KG1 (cell line): Measurements from ENCODE around the gene ARMC10.
"Not testable (repeated sequence)": the region's sequence is repeated elsewhere in the genome, so short reads cannot be mapped to it uniquely, and the experiment has no call there.

Source experiments
- DNase-seq: peaks from one replicate; lab custom pipeline; 2025; lab: John Stamatoyannopoulos, UW

ARMC10 gene

GRCh38 chr7:103078226-103078625 lies 3.3 kb downstream of the ARMC10 start:
- DNase-seq = not testable (repeated sequence)

DNA sequence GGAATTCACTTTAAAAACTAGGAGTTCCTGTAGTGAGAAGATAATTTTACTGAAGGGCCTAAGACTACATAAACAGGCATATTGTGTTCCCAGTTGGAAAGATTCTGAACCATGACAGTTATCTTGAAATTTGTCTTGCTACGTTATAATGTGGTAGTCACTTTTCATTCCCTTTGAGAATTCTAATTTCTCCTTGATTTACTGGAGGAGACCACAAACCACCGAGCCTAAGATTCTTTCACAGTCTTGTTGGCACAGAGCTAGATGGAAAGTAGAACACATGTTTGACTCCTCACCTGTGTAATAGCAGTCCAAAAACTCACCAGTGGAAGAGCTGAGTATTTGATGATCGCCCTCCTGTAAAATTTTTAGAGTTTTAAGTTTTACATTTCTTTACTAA lies 4.9 kb downstream of the ARMC10 start:
- DNase-seq = no peak

DNA sequence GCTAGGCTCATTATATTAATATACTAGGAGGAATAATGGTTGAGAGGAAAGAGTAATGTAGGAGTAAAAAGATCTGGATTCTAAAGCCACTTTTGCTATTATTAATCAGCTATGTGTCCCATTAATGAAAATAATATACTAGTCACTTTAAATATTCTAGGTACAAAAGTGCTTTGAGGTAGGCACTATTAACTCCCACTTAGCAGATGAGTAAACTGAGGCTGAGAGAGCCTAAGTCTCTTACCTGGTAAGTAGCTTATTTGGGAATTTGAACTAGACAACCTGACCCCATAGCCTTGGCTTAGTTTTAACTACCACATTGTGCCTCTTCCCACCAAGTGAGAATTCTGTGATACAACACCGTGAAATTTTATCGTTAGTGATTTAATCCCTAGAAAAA lies 6.0 kb downstream of the ARMC10 start:
- no peak for DNase-seq

- DNase-seq = no peak
These were observed 7.6 kb downstream of the ARMC10 start for GRCh38 chr7:103082497-103082896.

GRCh38 chr7:103083210-103083609 lies 8.3 kb downstream of the ARMC10 start:
- DNase-seq = no peak

DNA sequence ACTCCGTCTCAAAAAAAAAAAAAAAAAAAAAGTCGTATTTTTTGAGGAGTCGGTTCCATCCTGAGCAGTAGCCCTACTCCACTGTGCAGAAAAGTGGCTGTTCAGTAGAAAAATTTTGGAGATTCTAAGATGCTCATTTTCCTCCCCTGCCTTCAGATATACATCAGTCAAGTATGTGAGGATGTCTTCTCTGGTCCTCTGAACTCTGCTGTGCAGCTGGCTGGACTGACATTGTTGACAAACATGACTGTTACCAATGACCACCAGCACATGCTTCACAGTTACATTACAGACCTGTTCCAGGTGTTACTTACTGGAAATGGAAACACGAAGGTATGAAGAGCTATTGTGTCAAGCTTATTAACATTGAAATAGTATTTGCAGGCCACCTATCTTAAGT lies 17.4 kb downstream of the ARMC10 start:
- DNase-seq = not testable (repeated sequence)

DNA sequence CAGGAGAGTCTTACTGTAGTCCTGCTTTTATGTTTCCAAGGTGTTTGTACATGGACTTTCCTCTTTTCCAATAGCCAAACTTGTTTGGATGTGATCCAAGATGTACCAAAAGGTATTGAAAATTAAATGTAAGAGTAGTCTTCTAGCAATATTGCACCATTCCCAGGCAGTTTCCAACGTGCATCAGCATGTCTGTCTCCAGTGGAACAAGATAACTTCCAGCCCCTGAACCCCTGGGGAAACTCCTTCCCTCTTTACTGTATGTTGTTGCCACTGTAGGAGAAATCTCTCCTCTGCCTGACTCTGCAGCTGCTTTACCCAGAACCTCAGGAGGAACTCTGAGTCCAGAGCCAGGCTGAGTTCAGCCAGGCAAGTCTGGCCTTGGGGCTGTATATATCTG lies 18.5 kb downstream of the ARMC10 start:
- DNase-seq = no peak

- DNase-seq = no peak
These were observed 19.2 kb downstream of the ARMC10 start for GRCh38 chr7:103094102-103094501.

DNA sequence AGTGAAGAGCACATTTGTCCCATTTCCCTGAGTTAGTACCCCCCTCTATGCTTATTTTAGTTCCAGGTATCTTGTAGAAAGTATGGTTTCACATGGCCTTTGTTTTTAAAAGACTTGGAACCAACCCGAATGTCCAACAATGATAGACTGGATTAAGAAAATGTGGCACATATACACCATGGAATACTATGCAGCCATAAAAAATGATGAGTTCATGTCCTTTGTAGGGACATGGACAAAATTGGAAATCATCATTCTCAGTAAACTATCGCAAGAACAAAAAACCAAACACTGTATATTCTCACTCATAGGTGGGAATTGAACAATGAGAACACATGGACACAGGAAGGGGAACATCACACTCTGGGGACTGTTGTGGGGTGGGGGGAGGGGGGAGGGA lies 20.6 kb downstream of the ARMC10 start:
- DNase-seq = not testable (repeated sequence)

- no peak for DNase-seq
These were observed 22.1 kb downstream of the ARMC10 start for GRCh38 chr7:103097041-103097440.

- DNase-seq = no peak
These were observed 25.4 kb downstream of the ARMC10 start for GRCh38 chr7:103100348-103100747.

DNA sequence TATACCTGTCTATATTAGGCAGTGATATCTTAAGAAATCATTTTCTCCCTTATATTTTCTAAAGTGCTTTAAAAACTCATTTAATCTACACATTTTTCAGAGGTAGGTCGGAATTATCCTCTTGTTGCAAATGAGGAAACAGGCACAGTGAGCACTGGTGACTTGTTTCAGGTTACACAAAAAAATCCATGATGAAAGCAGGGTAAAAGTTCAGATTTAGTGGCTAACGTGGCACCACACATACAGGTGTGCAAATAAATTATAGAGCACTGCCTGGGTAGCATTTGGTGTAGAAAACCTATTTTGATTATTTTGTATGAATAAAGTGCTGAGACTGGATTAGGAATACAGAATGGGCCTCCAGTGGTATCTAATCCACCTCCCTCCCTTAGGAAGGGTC lies 26.6 kb downstream of the ARMC10 start:
- DNase-seq = no peak

GRCh38 chr7:103106005-103106702 lies 31.2 kb downstream of the ARMC10 start:
- DNase-seq = no peak

DNA sequence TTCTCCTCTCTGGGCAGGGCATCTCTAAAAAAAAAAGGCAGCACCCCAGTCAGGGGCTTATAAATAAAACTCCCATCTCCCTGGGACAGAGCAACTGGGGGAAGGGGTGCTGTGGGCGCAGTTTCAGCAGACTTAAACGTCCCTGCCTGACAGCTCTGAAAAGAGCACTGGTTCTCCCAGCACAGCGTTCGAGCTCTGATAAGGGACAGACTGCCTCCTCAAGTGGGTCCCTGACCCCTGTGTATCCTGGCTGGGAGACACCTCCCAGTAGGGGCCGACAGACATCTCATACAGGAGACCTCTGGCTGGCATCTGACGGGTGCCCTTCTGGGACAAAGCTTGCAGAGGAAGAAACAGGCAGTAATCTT lies 31.7 kb downstream of the ARMC10 start:
- not testable (repeated sequence) for DNase-seq

DNA sequence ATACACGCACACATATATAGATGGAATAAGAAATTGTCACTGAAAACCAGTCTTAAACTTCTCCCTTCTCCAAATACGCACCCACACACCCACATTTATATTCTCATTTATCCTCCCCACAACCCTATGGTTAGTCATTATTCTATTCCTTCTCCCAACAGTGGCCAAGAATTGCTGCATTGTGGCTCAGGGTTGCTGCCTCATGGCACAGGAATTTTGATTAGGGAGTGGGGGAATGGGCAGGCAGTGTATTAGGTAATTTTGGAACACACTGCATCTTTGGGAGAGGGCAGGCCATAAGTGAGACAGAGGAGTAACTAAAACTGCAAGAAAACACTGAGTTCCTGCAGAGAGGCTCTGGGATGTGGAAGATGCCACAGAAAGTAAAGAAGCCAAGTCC lies 38.2 kb downstream of the ARMC10 start:
- no peak for DNase-seq

- DNase-seq = no peak
These were observed 39.7 kb downstream of the ARMC10 start for GRCh38 chr7:103114576-103115008.

GRCh38 chr7:103115771-103116170 lies 40.8 kb downstream of the ARMC10 start:
- DNase-seq = no peak

DNA sequence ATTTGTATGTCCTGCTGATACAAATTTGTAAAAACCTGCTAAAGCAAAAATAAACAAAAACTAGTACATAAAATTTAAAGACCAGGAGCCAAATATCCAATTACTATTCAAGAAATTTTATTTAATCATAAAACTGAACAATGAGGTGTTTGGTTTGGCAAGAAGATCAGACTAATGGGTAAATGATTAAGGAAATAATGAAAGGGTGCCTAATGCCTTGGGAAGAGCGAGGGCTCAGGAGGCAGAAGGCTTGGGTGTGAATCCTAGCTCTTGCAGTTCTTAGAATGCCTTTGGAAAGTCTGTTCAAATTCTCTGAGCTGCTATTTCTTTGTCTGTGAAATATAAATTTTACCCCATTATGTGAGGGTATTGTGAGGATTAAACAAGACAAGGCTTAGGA lies 41.6 kb downstream of the ARMC10 start:
- DNase-seq = no peak

DNA sequence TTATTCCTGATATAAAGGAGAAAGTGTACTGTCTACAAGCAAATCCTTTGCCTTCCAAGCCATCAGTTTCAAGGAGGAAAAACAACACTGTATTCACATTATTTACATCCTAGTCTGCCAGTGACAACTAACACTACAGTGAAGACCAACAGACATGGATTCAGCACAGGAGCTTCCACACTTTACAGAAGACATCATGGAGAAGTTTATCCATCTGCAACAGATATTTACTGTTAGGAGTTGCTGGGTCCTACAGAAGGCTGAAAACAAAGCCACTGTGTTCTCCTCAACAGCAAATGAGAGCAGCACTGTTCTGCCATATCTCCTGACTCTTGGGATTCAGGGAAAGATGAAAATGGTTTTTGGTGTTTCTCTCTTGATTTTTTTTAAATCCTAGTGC lies 42.1 kb downstream of the ARMC10 start:
- DNase-seq = no peak

DNA sequence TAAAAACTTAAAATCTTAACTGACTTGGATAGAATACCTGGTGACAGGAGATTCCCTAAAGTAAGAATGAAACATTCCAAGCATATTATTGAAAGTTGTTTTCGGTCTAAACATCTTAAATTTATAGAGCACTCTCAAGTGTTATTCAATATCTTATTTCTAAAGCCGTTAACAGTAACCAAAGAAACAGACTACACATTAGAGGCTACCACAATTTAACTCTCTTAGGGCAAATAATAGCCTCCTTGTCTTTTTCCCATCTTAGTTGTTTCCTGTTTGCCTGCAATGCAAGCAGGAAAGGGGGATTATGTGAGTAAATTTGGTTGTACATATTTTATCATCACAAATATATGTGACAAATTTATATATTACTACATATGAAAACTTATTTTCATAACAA lies 42.5 kb downstream of the ARMC10 start:
- no peak for DNase-seq

GRCh38 chr7:103119791-103120291 lies 44.9 kb downstream of the ARMC10 start:
- DNase-seq = no peak

- no peak for DNase-seq
These were observed 45.4 kb downstream of the ARMC10 start for GRCh38 chr7:103120362-103120761.

DNA sequence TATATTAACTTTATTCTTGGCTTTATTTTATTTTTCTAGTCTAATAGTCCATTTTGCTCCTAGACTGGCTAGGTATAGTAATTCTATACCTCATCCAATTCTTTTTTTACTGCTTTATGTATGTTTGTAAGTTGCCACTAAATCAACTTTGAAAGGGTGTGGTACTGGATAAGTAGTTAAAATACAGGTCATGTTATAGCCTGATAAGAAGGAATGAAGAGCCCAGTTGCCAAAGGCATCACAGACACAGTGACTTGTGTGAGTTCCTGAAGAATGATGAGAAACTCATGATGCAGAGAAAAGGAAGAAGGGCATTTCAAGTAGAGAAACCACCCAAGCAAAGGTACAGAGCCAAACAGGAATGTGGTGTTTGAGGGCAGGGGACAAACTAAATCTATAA lies 46.7 kb downstream of the ARMC10 start:
- no peak for DNase-seq

DNA sequence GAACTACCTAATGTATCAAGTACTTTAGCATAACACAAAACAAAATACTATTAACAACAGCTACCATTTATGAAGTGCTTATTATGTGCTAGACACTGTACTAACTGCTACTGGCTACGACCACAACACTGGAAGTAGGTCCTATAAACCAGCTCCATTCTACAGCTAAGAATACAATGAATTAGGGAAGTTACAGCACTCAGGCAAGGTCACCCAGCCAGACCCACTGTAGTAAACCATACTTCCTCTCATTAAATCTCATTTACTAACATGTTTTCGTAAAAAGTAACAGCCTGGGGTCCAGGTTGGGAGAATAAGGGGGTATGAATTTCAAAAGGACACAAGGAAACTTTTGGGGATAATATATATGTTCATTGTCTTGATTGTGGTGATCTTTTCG lies 48.6 kb downstream of the ARMC10 start:
- no peak for DNase-seq
